AG04449 (cell line): ENCODE results near the gene NDUFA13.

Experiments used
- CTCF ChIA-PET: fragments of 350-600 bp; formaldehyde crosslinking; extraction: SDS; loops from one replicate; lab custom pipeline; 2021; ENCODE audit warnings: antibody characterized with exemption; lab: Yijun Ruan, JAX
- POLR2A ChIA-PET: fragments of 400-600, 350-600 bp; formaldehyde crosslinking; extraction: SDS; loops from one replicate; lab custom pipeline; 2020; ENCODE audit warnings: antibody characterized with exemption, inconsistent platforms; lab: Yijun Ruan, JAX
- DNase-seq: peaks from one replicate; pipeline ENCODE4 v3.0.0-alpha.2; 2010; ENCODE audit warnings: low read depth, low spot score
- H3K4me3 ChIP-seq: 2 replicates; pipeline ENCODE4 v1.5.1; 2011; ENCODE audit warnings: low read depth, mild to moderate bottlenecking, control low read depth, low read length
- TF ChIP-seq, protein P1 (sequence below): IDR thresholded peaks from one replicate; pipeline ENCODE4 v1.5.1; 2011; ENCODE audit warnings: mild to moderate bottlenecking, moderate library complexity, low read length, control low read depth, inconsistent platforms; ENCODE audit not compliant: insufficient read depth; ENCODE audit errors: missing control alignments

The NDUFA13 gene

DNA sequence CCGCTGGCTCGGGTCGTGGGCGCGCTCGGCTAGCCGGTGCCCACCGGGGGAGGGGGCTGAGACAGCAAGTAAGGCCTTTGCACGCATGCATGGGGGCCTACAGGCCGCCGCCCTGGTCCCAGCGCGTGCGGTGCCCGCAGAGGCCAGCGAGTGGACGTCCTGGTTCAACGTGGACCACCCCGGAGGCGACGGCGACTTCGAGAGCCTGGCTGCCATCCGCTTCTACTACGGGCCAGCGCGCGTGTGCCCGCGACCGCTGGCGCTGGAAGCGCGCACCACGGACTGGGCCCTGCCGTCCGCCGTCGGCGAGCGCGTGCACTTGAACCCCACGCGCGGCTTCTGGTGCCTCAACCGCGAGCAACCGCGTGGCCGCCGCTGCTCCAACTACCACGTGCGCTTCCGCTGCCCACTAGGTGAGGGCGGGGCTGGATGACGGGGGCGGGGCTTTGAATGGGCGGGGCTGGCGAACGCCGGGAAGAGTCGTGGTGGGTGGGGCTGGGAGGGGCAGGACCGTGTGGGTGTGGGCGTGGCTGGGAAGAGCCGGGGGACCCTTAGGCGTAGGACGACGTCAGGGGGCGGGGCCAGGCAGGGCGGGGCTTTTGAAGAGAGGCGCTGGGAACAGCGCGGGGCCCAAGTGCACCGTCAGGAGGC is 24.2 kb downstream of the NDUFA13 start:
- POLR2A ChIA-PET, result interaction anchor here (0.7 kb wide), 1 partner anchor 99 kb away, joined by 3 read pairs; no protein-coding TSS in a partner anchor
- no peak for DNase-seq

DNA sequence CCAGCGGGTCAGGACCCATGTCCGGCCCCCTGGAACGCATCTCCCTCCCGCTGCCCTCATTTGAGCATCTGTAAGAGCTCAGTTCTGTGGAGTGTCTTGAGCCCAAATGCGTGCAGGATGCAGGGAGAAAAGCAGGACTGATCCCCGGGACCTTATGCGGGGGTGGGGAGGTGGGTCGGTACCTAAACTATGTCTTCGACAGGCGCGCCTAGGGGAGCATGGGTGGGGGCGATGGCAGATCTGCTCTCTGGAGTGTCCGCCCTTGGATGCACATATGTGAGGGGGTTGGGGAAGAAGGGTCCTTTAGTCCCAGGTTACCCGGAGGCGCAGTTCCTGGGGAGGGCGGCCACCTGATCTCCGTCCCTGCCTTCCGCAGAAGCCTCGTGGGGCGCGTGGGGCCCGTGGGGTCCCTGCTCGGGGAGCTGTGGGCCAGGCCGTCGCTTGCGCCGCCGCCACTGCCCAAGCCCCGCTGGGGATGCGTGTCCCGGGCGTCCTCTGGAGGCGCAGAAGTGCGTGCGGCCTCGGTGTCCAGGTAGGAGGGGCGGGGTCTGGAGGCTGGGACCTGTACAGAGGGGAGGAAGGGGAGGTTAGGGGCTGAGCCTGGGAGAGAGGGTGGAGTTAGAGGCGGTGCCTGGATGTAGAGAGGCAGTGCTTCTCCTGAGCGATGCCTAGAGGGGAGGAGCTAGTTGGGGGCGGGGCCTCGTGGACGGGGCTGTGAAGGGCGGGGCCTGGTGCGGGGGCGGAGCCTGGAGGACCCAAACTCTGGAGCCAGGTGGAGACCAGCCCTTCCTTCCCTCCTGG is 24.9 kb downstream of the NDUFA13 start:
- CTCF ChIA-PET, result interaction anchor here (0.7 to 3.5 kb wide), 4 partner anchors 9 to 103 kb away, joined by 4 to 29 read pairs (median 5); no protein-coding TSS in a partner anchor
- POLR2A ChIA-PET, result interaction anchor here (0.7 kb wide), 1 partner anchor 98 kb away, joined by 3 read pairs; no protein-coding TSS in a partner anchor
- peak overlapping the region; percentile 0; the same call in 1 of the 2 replicates for H3K4me3 ChIP-seq
- DNase-seq, result no peak
- TF ChIP-seq, protein P1, sequence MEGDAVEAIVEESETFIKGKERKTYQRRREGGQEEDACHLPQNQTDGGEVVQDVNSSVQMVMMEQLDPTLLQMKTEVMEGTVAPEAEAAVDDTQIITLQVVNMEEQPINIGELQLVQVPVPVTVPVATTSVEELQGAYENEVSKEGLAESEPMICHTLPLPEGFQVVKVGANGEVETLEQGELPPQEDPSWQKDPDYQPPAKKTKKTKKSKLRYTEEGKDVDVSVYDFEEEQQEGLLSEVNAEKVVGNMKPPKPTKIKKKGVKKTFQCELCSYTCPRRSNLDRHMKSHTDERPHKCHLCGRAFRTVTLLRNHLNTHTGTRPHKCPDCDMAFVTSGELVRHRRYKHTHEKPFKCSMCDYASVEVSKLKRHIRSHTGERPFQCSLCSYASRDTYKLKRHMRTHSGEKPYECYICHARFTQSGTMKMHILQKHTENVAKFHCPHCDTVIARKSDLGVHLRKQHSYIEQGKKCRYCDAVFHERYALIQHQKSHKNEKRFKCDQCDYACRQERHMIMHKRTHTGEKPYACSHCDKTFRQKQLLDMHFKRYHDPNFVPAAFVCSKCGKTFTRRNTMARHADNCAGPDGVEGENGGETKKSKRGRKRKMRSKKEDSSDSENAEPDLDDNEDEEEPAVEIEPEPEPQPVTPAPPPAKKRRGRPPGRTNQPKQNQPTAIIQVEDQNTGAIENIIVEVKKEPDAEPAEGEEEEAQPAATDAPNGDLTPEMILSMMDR, result no peak

More for the DNA sequence above, 24.2 kb downstream of the NDUFA13 start:
- CTCF ChIA-PET, result interaction anchor here (0.7 to 3.5 kb wide), 4 partner anchors 8 to 104 kb away, joined by 4 to 29 read pairs (median 5); no protein-coding TSS in a partner anchor
- TF ChIP-seq, protein P1, result no peak
- H3K4me3 ChIP-seq, result no peak overlapping the region

DNA sequence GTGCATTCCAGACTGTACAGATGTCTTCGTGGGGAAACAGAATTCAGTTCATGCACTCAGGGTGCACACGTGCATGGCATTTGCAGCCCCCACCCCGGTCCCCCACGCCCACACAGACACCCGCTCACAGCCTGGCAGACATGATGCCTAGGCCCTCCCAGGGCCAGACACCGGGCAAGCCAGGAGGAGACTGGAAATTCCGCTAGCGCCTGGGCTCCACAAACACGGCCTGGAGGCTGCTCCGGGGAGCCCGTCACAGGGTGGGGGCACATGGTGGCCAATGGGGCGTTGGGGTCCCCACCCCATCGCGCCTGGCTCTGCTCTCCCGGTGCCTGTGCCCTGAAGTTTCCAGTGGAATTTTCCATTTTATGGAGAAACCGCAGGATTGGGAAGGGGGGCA is 25.6 kb downstream of the NDUFA13 start:
- ChIA-PET CTCF (interaction anchor here (1.6 to 3.5 kb wide), 2 partner anchors 9 to 12 kb away, joined by 4 to 29 read pairs; no protein-coding TSS in a partner anchor), POLR2A (no interaction called here)
- no peak overlapping the region for H3K4me3 ChIP-seq
- no peak for DNase-seq
- TF ChIP-seq, protein P1, result no peak

DNA sequence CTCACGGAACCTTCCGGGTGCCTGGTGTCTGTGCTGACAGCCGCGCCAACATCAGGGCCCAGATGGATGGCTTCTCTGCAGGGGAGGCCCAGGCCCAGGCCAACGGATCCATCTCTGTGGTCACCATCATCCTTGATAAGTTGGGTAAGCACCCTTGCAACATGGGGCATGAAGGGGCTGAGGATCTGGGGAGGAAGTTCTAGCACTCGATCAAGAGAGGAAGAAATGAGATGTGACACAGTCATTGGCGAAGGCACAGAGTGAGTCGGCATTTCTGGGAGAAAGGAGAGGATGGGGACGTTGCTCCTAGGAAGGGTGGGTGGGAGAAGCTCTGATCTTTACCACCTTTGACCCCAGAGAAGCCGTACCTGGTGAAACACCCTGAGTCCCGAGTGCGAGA is 26.5 kb downstream of the NDUFA13 start:
- CTCF ChIA-PET, result interaction anchor here (1.4 to 2.6 kb wide), 4 partner anchors 10 to 101 kb away, joined by 6 to 12 read pairs (median 10); partner anchors contain the start of gene GMIP

DNA sequence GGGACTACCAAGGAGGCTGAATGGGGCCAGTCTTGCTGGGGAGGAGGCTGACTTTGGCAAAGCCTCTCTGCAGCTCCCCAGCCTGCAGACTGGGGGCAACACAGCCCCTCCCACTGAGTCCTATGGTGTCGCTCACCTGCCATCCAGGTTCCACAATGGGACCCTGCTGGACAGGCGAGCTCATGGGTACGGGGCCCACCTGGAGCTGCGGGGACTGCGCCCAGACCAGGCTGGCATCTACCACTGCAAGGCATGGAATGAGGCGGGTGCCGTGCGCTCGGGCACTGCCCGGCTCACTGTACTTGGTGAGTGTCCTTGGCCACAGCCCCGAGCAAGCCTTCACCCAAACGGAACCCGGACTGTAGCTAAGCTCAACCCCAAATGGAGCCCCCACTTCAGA is 27.1 kb downstream of the NDUFA13 start:
- CTCF ChIA-PET, result interaction anchor here (1.4 to 2.6 kb wide), 4 partner anchors 10 to 101 kb away, joined by 6 to 12 read pairs (median 10); partner anchors contain the start of gene GMIP
- POLR2A ChIA-PET, result no interaction called here
- H3K4me3 ChIP-seq, result no peak overlapping the region
- DNase-seq, result no peak
- TF ChIP-seq, protein P1, result no peak

More for the DNA sequence above, 26.5 kb downstream of the NDUFA13 start:
- DNase-seq, result no peak
- TF ChIP-seq, protein P1, result no peak
- H3K4me3 ChIP-seq, result no peak overlapping the region
- POLR2A ChIA-PET, result no interaction called here
